ENCODE results near the gene GRIPAP1. TPM values are rescaled to one million over a fixed set of nuclear protein-coding genes. Genes with fewer than 3 reads are reported as not detected.

The GRIPAP1 gene
- polyA plus RNA-seq, 1 experiment: 23.5 TPM

- no peak for DNase-seq (ENCODE audit: low read depth)
- no peak for TF ChIP-seq CTCF (IDR thresholded peaks at IDR 0.05; ENCODE audit: insufficient read depth, low read depth, low read length)
- Histone ChIP-seq H3K36me3 (ENCODE audit: control insufficient read depth, insufficient read depth, low read length) (peaks cover 10% of the 10 kb centered on the region), H3K27me3 (ENCODE audit: control insufficient read depth, insufficient read depth, low read length) (no peaks in the 10 kb centered on the region), H3K4me3 (ENCODE audit: low read depth, low read length) (peak overlapping the region; percentile 75)
- CTCF ChIA-PET: interaction anchor here (0.7 to 1.1 kb wide), 3 partner anchors 70 to 150 kb away, joined by 3 to 4 read pairs (median 4); partner anchors contain the start of gene KCND1
- POLR2A ChIA-PET: interaction anchor here (0.6 to 1.2 kb wide), 2 partner anchors 29 to 84 kb away, joined by 3 to 6 read pairs; partner anchors contain the start of gene OTUD5
These were observed 39.9 kb upstream of the GRIPAP1 start for GRCh38 chrX:49041744-49042580.

- Histone ChIP-seq H3K4me3 (ENCODE audit: low read depth, low read length) (peak overlapping the region; percentile 75), H3K36me3 (ENCODE audit: control insufficient read depth, insufficient read depth, low read length) (peaks cover 10% of the 10 kb centered on the region), H3K27me3 (ENCODE audit: control insufficient read depth, insufficient read depth, low read length) (no peaks in the 10 kb centered on the region)
- CTCF ChIA-PET: no interaction called here
- TF ChIP-seq CTCF (IDR thresholded peaks at IDR 0.05; ENCODE audit: insufficient read depth, low read depth, low read length): no peak
- POLR2A ChIA-PET: no interaction called here
- no peak for DNase-seq (ENCODE audit: low read depth)
These were observed 38.4 kb upstream of the GRIPAP1 start for GRCh38 chrX:49040376-49040955.

- ChIA-PET CTCF (no interaction called here), POLR2A (interaction anchor here (0.7 kb wide), 1 partner anchor 40 kb away, joined by 3 read pairs; the partner anchor contains the start of gene WDR45)
- Histone ChIP-seq H3K4me3 (ENCODE audit: low read depth, low read length) (peak overlapping the region; percentile 75), H3K36me3 (ENCODE audit: control insufficient read depth, insufficient read depth, low read length) (peaks cover 10% of the 10 kb centered on the region), H3K27me3 (ENCODE audit: control insufficient read depth, insufficient read depth, low read length) (no peaks in the 10 kb centered on the region)
- peak; percentile 25; the same call in 1 of the 2 replicates for TF ChIP-seq CTCF (IDR thresholded peaks at IDR 0.05; ENCODE audit: insufficient read depth, low read depth, low read length)
- DNase-seq (ENCODE audit: low read depth): peak; percentile 76
These were observed 37.7 kb upstream of the GRIPAP1 start for GRCh38 chrX:49039598-49040375.

GRCh38 chrX:49037883-49038475 lies 35.9 kb upstream of the GRIPAP1 start:
- CTCF ChIA-PET: interaction anchor here (1.0 kb wide), 1 partner anchor 9 kb away, joined by 4 read pairs; no protein-coding TSS in a partner anchor

More at GRCh38 chrX:49037883-49038475, 35.9 kb upstream of the GRIPAP1 start:
- peaks cover 21% of the 10 kb centered on the region for H3K36me3 ChIP-seq (ENCODE audit: control insufficient read depth, insufficient read depth, low read length)
- no peak for TF ChIP-seq CTCF (IDR thresholded peaks at IDR 0.05; ENCODE audit: insufficient read depth, low read depth, low read length)
- no peak for DNase-seq (ENCODE audit: low read depth)
- POLR2A ChIA-PET: no interaction called here
- no peaks in the 10 kb centered on the region for H3K27me3 ChIP-seq (ENCODE audit: control insufficient read depth, insufficient read depth, low read length)
- H3K4me3 ChIP-seq (ENCODE audit: low read depth, low read length): no peak overlapping the region

Measured in BJ (cell line).